GM21619 (cell line): ENCODE measurements around the gene ZNF451.
A peak's percentile ranks its signal among the peaks of the same experiment; 100 is the strongest.

ENCODE experiments used
- ATAC-seq: cut with Tn5 transposase; IDR thresholded peaks from one replicate; pipeline ENCODE4 v1.9.1; 2021; ENCODE audit not compliant: unreplicated experiment

ZNF451 gene

DNA sequence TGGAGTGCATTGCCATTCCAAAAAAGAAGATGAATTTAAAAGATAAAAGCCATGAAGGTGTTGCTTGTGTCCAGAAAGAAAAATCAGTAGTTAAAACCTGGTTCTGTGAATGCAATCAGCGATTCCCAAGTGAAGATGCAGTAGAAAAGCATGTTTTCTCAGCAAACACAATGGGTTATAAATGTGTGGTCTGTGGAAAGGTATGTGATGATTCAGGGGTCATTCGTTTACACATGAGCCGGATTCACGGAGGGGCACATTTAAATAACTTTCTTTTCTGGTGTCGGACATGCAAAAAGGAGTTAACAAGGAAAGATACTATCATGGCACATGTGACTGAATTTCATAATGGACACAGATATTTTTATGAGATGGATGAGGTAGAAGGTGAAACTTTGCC is 57.4 kb downstream of the ZNF451 start:
- no peak for ATAC-seq

DNA sequence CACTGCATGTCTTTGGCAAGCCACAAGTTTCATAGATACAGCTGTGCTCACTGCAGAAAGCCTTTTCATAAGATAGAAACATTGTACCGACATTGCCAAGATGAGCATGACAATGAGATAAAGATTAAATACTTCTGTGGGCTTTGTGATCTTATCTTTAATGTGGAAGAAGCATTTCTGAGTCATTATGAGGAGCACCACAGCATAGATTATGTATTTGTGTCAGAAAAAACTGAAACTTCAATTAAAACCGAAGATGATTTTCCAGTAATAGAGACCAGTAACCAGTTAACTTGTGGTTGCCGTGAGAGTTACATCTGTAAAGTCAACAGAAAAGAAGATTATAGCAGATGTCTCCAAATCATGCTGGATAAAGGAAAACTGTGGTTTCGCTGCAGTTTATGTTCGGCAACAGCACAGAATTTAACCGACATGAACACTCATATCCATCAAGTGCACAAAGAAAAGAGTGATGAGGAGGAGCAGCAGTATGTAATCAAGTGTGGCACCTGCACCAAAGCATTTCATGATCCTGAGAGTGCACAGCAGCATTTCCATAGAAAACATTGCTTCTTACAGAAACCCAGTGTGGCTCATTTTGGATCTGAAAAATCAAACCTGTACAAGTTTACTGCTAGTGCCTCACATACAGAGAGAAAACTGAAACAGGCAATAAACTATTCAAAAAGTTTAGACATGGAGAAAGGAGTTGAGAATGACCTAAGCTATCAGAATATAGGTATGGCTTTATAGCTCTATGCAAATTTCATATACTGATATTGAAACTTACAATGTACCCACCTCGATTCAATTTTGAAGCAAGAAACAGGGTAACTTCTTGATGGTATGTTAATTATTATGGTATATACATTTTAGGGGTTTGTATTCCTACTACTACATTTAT is 58.2 kb downstream of the ZNF451 start:
- ATAC-seq, result no peak

DNA sequence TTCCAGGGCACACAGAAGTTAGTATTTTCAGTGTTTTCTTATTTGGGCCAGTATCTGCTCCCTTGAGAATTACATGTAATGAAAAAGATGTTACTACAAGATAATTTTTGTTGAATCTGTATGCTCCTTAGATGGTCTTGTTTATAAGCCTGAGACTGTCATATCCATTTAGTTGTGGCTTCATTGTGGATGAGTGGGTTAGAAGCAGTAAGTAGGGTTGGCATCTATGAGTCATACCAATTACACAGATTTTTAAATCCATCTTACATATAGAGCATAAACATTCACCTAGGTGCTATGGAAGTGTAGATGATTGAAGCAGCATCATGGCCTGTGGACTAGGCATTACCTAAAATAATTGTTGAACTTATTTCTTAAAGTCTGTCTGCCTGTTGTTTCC is 68.7 kb downstream of the ZNF451 start:
- ATAC-seq, result no peak

DNA sequence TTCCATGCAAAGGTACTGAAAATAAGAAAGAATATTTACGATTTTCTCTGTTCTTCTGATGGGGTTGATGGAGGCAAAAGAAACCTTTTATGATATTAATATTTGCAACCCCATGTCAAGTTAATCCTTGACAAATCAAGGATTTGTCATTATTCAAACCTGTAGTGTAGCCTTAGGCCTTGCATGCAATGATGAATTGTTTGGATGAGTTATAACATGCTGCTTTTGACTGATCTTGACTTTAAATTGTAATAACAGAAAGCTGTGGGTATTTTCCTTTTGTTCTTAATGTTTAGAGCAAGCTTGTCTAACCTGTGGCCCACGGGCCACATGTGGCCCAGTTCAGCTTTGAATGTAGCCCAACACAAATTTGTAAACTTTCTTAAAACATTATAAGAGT is 69.1 kb downstream of the ZNF451 start:
- no peak for ATAC-seq

DNA sequence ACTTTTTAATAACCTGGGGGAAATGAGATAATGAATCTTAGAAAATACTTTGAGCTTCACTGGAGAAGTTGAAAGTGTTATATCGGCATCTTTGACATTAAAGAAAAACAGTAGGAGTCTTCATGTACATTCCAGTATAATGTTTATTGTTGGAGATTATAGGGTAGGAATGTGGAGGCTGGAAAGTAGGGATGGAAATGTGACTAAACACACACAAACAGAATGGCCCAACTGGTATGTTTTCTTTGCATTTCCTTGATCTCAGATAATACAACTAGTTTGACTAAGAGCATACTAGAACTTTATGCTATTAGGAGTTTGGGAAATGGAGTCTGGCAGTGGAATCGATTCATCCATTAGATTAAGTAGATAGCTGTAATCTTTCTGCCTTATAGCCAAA is 72.0 kb downstream of the ZNF451 start:
- ATAC-seq, result no peak

DNA sequence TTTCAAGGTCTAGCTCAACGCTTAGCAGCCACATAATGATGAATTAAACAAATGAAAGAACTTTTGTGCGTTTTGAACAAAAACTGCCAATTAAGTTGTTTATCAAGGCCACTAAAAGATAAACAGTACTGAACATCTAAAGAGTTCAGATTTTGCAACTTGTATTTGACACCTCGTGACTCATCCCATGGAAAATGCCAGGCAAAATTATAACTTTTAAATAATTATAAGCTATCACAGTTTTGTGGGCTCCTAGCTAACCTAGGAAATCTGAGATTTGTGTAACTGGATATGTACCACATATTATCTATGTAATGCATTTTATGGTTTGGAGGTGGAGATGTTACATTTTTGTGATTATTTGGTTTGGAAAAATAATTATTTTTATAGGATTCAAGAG is 72.5 kb downstream of the ZNF451 start:
- ATAC-seq, result no peak

GRCh38 chr6:57163956-57164355 is 74.0 kb downstream of the ZNF451 start:
- no peak for ATAC-seq

DNA sequence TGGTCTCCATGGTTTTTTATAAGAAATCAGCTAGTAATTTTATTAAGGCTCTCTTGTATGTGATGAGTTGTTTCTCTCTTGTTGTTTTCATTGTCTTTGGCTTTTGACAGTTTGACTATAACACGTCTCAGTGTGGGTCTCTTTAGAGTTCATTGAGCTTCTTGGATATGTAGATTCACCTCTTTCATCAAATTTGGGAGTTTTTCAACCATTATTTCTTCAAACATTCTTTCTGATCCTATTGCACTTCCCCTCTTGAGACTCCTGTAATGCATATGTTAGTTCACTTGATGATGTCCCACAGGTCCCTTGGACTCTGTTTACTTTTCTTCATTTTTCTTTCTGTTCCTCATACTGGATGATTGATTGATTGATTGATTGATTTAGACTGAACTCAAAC is 75.1 kb downstream of the ZNF451 start:
- no peak for ATAC-seq

- ATAC-seq, result peak; percentile 85
Observed at GRCh38 chr6:57172136-57173055, 82.4 kb downstream of the ZNF451 start, which contains the start of gene BAG2. TSS of gene BAG2 (plus strand) at chr6:57172326. CDS start at chr6:57172698, 372 bp downstream.

GRCh38 chr6:57173056-57173885 is 83.3 kb downstream of the ZNF451 start:
- no peak for ATAC-seq

DNA sequence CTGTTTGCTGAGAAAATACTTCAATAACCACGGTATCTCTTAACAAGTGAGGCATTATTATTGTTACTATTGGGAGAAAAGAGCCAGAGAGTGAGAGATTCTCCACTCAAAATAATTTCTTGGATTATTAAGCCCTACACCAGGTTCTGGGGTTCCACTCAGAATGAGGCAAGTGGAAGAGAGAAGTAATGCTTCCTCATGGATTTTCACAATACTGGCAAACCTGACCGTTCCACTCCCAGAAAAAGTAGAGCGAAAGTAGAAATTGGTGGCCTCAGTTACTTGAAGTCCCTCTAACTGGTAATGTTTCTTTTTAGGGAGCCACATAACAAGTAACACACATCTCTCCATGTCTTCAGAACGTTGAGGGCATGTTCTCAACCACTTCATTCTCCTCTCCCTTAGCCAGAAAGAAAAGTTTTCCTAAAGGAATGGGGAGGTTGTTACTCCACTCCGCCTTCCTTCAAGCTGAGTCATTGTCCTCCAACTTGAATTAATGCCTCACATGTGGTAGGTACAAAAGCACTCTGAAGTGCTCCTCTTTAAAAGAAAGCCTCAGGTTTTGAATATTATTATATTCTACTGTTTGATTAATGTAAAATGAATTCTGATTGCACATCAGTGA is 84.0 kb downstream of the ZNF451 start:
- no peak for ATAC-seq

- no peak for ATAC-seq
Observed at GRCh38 chr6:57174511-57174907, 84.5 kb downstream of the ZNF451 start.

DNA sequence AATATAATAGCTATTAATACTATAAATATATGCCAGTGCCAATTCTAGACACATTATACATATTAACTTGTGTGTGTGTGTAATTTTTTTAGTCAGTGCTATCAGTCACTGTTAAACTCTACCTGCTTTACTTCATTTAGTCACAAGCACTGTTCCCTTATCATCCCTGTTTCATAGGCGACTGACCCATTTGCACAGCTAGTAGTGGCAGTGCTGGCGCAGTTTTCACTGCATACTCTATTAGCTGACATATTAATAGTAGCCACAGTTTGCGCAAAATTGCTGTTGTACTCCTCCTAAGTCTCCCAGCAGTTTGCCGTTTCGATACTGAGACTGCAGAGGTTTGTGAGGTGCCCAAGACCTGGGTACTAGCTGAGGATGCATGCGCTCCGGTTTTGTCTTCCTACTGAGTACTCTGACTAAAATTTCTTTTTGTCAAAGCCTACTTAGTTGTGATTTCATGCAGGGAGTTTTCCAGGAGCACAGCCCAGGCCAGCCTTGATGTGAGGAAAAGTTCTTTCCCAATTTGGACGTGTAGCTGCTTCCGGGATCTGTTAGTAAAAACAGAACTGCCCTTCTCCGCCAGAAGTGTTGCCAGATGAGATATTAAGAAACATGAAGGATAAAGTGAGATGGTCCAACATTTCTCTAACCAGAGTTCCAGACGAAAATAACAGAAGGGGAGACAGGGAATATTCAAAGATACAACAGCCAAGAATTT is 87.7 kb downstream of the ZNF451 start:
- no peak for ATAC-seq

DNA sequence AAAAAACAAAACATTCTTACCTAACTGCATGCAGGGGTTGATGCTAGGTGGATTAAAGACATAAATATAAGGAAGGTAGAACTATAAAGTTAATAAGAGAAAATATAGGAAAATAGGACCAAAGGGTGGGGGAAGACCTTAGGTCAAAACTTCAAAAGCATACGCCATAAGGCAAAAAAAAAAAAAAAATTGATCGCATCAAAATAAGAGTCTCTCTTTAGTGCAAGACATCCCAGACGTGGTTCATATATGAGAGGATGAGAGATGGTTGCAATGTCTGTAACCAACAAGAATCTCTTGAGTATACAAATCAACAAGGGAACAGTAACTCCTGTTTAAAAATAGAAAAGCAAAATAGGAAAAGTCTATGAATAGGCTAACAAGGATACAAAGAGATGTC is 90.6 kb downstream of the ZNF451 start:
- no peak for ATAC-seq

GRCh38 chr6:57182017-57182432 is 92.0 kb downstream of the ZNF451 start:
- ATAC-seq, result no peak

- no peak for ATAC-seq
Observed at GRCh38 chr6:57183336-57183735, 93.3 kb downstream of the ZNF451 start.

- ATAC-seq, result no peak
Observed at GRCh38 chr6:57190140-57190539, 100.2 kb downstream of the ZNF451 start.

DNA sequence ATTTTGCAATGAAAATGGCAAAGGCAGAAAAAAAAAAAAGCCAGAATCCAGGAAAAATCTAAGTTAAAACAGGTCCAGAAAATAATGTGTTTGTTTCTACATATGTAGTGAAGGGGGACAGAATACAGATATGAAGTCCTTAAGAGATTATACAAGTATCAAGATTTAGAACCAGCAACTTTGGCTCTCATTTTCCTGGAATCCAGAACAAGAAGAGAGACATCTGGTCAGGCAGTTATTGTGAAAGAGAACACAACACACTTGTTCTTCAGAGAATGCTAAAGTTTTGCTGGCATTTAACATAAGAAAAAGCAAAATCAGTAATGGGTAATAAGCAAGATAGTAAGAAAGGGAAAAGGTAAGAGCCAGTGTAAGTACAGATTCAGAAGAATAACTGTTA is 103.2 kb downstream of the ZNF451 start:
- no peak for ATAC-seq

- ATAC-seq, result no peak
Observed at GRCh38 chr6:57195457-57195856, 105.5 kb downstream of the ZNF451 start.
